WTC11 (cell line): ENCODE results near the gene GALNT7. TPM values are rescaled to one million over a fixed set of nuclear protein-coding genes. Genes with fewer than 3 reads are reported as not detected.
A peak's percentile ranks its signal among the peaks of the same experiment; 100 is the strongest.

Experiments used
- ATAC-seq: fragments of 200-7000 bp; cut with Tn5 transposase; 2 replicates; pipeline ENCODE4 v1.10.0; 2021; ENCODE audit warnings: mild to moderate bottlenecking, moderate library complexity
- CTCF ChIA-PET: fragments of 300-600 bp; sonication (Branson Sonifier 250); formaldehyde crosslinking; loops from one replicate; lab custom pipeline; 2021; ENCODE audit warnings: antibody characterized with exemption; lab: Charles Lee
- POLR2A ChIA-PET: fragments of 350-600 bp; sonication (Branson Sonifier 250); formaldehyde crosslinking; loops from one replicate; lab custom pipeline; 2021; ENCODE audit warnings: antibody characterized with exemption; lab: Charles Lee
- DNase-seq: peaks from one replicate; pipeline ENCODE4 v3.0.0; 2021; ENCODE audit warnings: low spot score
- H3K27ac Mint-ChIP-seq: 2 replicates; pipeline ENCODE4 v1.8.0; 2021; ENCODE audit warnings: mixed read lengths
- H3K27me3 Mint-ChIP-seq: 2 replicates; pipeline ENCODE4 v1.8.0; 2021; ENCODE audit warnings: low read depth, mild to moderate bottlenecking, moderate library complexity, mixed read lengths
- H3K36me3 Mint-ChIP-seq: 2 replicates; pipeline ENCODE4 v1.8.0; 2021; ENCODE audit warnings: mixed read lengths
- H3K4me1 Mint-ChIP-seq: 2 replicates; pipeline ENCODE4 v1.8.0; 2022; ENCODE audit warnings: mixed read lengths
- H3K4me3 Mint-ChIP-seq: 2 replicates; pipeline ENCODE4 v1.8.0; 2021; ENCODE audit warnings: mild to moderate bottlenecking, moderate library complexity, mixed read lengths
- H3K9me3 Mint-ChIP-seq: 2 replicates; pipeline ENCODE4 v1.8.0; 2021; ENCODE audit warnings: mixed read lengths
- ARID4B ChIP-seq: sonication (generic); formaldehyde crosslinking; IDR thresholded peaks from 2 replicates; pipeline ENCODE4 v1.8.0; 2023; ENCODE audit warnings: missing genetic modification reagents, mild to moderate bottlenecking, borderline replicate concordance
- ATF2 ChIP-seq: sonication (generic); formaldehyde crosslinking; IDR thresholded peaks from 2 replicates; pipeline ENCODE4 v1.8.1; 2022; ENCODE audit warnings: low read depth, missing genetic modification reagents, borderline replicate concordance
- ATF3 ChIP-seq: sonication (generic); formaldehyde crosslinking; conservative IDR thresholded peaks from 2 replicates; pipeline ENCODE4 v1.8.1; 2022; ENCODE audit warnings: mild to moderate bottlenecking, missing genetic modification reagents
- FOXJ3 ChIP-seq: sonication (generic); formaldehyde crosslinking; IDR thresholded peaks from 2 replicates; pipeline ENCODE4 v1.9.0; 2021; ENCODE audit warnings: missing genetic modification reagents, mild to moderate bottlenecking, borderline replicate concordance
- FOXP1 ChIP-seq: sonication (generic); formaldehyde crosslinking; IDR thresholded peaks from 2 replicates; pipeline ENCODE4 v1.8.0; 2022; ENCODE audit warnings: missing genetic modification reagents, mild to moderate bottlenecking, moderate library complexity, borderline replicate concordance
- HMGXB4 ChIP-seq: sonication (generic); formaldehyde crosslinking; IDR thresholded peaks from 2 replicates; pipeline ENCODE4 v1.8.1; 2023; ENCODE audit warnings: mild to moderate bottlenecking, moderate library complexity, missing genetic modification reagents
- NR3C1 ChIP-seq: sonication (generic); formaldehyde crosslinking; conservative IDR thresholded peaks from 2 replicates; pipeline ENCODE4 v1.8.1; 2023; ENCODE audit warnings: low read depth, mild to moderate bottlenecking, missing genetic modification reagents
- OVOL2 ChIP-seq: fragments of 250-450 bp; sonication (Bioruptor Pico); IDR thresholded peaks from 2 replicates; pipeline ENCODE4 v1.9.0; 2021; ENCODE audit warnings: mild to moderate bottlenecking, borderline replicate concordance
- PREB ChIP-seq: sonication (generic); formaldehyde crosslinking; IDR thresholded peaks from 2 replicates; pipeline ENCODE4 v1.8.1; 2022; ENCODE audit warnings: mild to moderate bottlenecking, missing genetic modification reagents, moderate library complexity, borderline replicate concordance
- SMAD3 ChIP-seq: sonication (generic); formaldehyde crosslinking; IDR thresholded peaks from 2 replicates; pipeline ENCODE4 v1.8.0; 2022; ENCODE audit warnings: missing genetic modification reagents, mild to moderate bottlenecking, borderline replicate concordance
- SOX15 ChIP-seq: fragments of 250-450 bp; sonication (Bioruptor Pico); IDR thresholded peaks from 2 replicates; pipeline ENCODE4 v1.9.0; 2021; ENCODE audit warnings: mild to moderate bottlenecking
- USF2 ChIP-seq: sonication (generic); formaldehyde crosslinking; IDR thresholded peaks from 2 replicates; pipeline ENCODE4 v1.8.1; 2023; ENCODE audit warnings: mild to moderate bottlenecking, missing genetic modification reagents, moderate library complexity
- ZBTB21 ChIP-seq: sonication (generic); formaldehyde crosslinking; IDR thresholded peaks from 2 replicates; pipeline ENCODE4 v1.8.1; 2023; ENCODE audit warnings: mild to moderate bottlenecking, missing genetic modification reagents, borderline replicate concordance
- ZNF219 ChIP-seq: sonication (generic); formaldehyde crosslinking; IDR thresholded peaks from 2 replicates; pipeline ENCODE4 v1.8.0; 2023; ENCODE audit warnings: missing genetic modification reagents, mild to moderate bottlenecking, borderline replicate concordance
- ZNF425 ChIP-seq: fragments of 250-450 bp; sonication (Bioruptor Pico); conservative IDR thresholded peaks from 2 replicates; pipeline ENCODE4 v1.9.0; 2021; ENCODE audit warnings: mild to moderate bottlenecking
- ZNF532 ChIP-seq: fragments of 250-450 bp; sonication (Bioruptor Pico); IDR thresholded peaks from 2 replicates; pipeline ENCODE4 v1.9.0; 2021; ENCODE audit warnings: mild to moderate bottlenecking, borderline replicate concordance
- ZNF671 ChIP-seq: fragments of 250-450 bp; sonication (Bioruptor Pico); IDR thresholded peaks from 2 replicates; pipeline ENCODE4 v1.8.0; 2021; ENCODE audit warnings: mild to moderate bottlenecking
- total RNA-seq: library from RNA; stranded (reverse); gene quantifications from 3 replicates; pipeline ENCODE4 v1.2.3, GENCODE V29; 2021

The GALNT7 gene
- total RNA-seq, 1 experiment from 2014 or later = 86.9 TPM

GRCh38 chr4:173171987-173172386 is 3.4 kb downstream of the GALNT7 start:
- ATAC-seq = no peak
- POLR2A ChIA-PET = no interaction called here
- no peaks in the 10 kb centered on the region for H3K9me3 Mint-ChIP-seq
- H3K27me3 Mint-ChIP-seq = no peaks in the 10 kb centered on the region
- no peak for TF ChIP-seq HMGXB4 (CRISPR knock-in tag)
- no peak for TF ChIP-seq ZNF532
- no peak for TF ChIP-seq OVOL2 (CRISPR knock-in tag)
- TF ChIP-seq ZNF671 (CRISPR knock-in tag) = no peak
- TF ChIP-seq, all 79 proteins: peak for 0
- Mint-ChIP-seq H3K4me3 (0 out of 2 replicates have a peak overlapping the region, but pooled peaks have one; percentile 90), H3K4me1 (peaks cover 77% of the 10 kb centered on the region), H3K27ac (no peak overlapping the region), H3K36me3 (peaks cover 1% of the 10 kb centered on the region)
- CTCF ChIA-PET = interaction anchor here (1.5 to 3.9 kb wide), 3 partner anchors 86 to 158 kb away, joined by 8 to 26 read pairs (median 12); no protein-coding TSS in a partner anchor
- DNase-seq = no peak

GRCh38 chr4:173174184-173174583 is 5.6 kb downstream of the GALNT7 start:
- CTCF ChIA-PET = interaction anchor here (1.1 to 2.8 kb wide), 2 partner anchors 84 to 149 kb away, joined by 3 to 12 read pairs; no protein-coding TSS in a partner anchor
- Mint-ChIP-seq H3K4me1 (peaks cover 77% of the 10 kb centered on the region), H3K27me3 (no peaks in the 10 kb centered on the region), H3K4me3 (no peak overlapping the region), H3K36me3 (no peaks in the 10 kb centered on the region), H3K9me3 (no peaks in the 10 kb centered on the region), H3K27ac (no peak overlapping the region)
- no peak for DNase-seq
- POLR2A ChIA-PET = no interaction called here
- ATAC-seq = no peak
- no peak for TF ChIP-seq USF2 (CRISPR knock-in tag)
- TF ChIP-seq FOXJ3 (CRISPR knock-in tag) = no peak
- no peak for TF ChIP-seq ARID4B
- no peak for TF ChIP-seq ZNF219
- TF ChIP-seq PREB = no peak
- TF ChIP-seq NR3C1 (CRISPR knock-in tag) = no peak
- TF ChIP-seq SOX15 = no peak
- no peak for TF ChIP-seq FOXP1 (CRISPR knock-in tag)
- no peak for TF ChIP-seq ZBTB21 (CRISPR knock-in tag)
- TF ChIP-seq ATF2 (CRISPR knock-in tag) = no peak
- TF ChIP-seq SMAD3 (CRISPR knock-in tag) = no peak
- no peak for TF ChIP-seq ATF3 (CRISPR knock-in tag)
- no peak for TF ChIP-seq ZNF425 (CRISPR knock-in tag)
